GDM1 (cell line): ENCODE data around the gene RNASE13.
A peak's percentile ranks its signal among the peaks of the same experiment; 100 is the strongest.

ENCODE experiments used
- DNase-seq: peaks from one replicate; lab custom pipeline; 2025; lab: John Stamatoyannopoulos, UW

The RNASE13 gene

GRCh38 chr14:21063479-21063878 lies 28.9 kb upstream of the RNASE13 start:
- no peak for DNase-seq

GRCh38 chr14:21061347-21061668 lies 26.7 kb upstream of the RNASE13 start:
- no peak for DNase-seq

- no peak for DNase-seq
Observed at GRCh38 chr14:21060614-21061346, 26.2 kb upstream of the RNASE13 start.

GRCh38 chr14:21059842-21060613 lies 25.4 kb upstream of the RNASE13 start:
- DNase-seq: no peak

GRCh38 chr14:21058903-21059302 lies 24.3 kb upstream of the RNASE13 start:
- DNase-seq: no peak

GRCh38 chr14:21057803-21058675 lies 23.4 kb upstream of the RNASE13 start, which contains the start of gene RNASE8:
TSS of gene RNASE8 (plus strand) at chr14:21057822. CDS start at chr14:21057893, 71 bp downstream.
- no peak for DNase-seq

- DNase-seq: no peak
Observed at GRCh38 chr14:21056520-21057163, 22.0 kb upstream of the RNASE13 start.

- no peak for DNase-seq
Observed at GRCh38 chr14:21055432-21056117, 21.0 kb upstream of the RNASE13 start.

- no peak for DNase-seq
Observed at GRCh38 chr14:21054768-21055145, 20.1 kb upstream of the RNASE13 start.

GRCh38 chr14:21054123-21054767 lies 19.6 kb upstream of the RNASE13 start:
- no peak for DNase-seq

- DNase-seq: no peak
Observed at GRCh38 chr14:21053184-21054122, 18.8 kb upstream of the RNASE13 start.

- DNase-seq: no peak
Observed at GRCh38 chr14:21050597-21050996, 16.0 kb upstream of the RNASE13 start.

GRCh38 chr14:21049271-21049673 lies 14.7 kb upstream of the RNASE13 start:
- DNase-seq: no peak

GRCh38 chr14:21048638-21049037 lies 14.0 kb upstream of the RNASE13 start:
- no peak for DNase-seq

- DNase-seq: no peak
Observed at GRCh38 chr14:21047378-21047781, 12.8 kb upstream of the RNASE13 start.

GRCh38 chr14:21043974-21044618 lies 9.5 kb upstream of the RNASE13 start:
- DNase-seq: peak; percentile 81

GRCh38 chr14:21043387-21043973 lies 8.9 kb upstream of the RNASE13 start:
- DNase-seq: no peak

GRCh38 chr14:21042918-21043317 lies 8.3 kb upstream of the RNASE13 start:
- DNase-seq: no peak
